Tibial nerve (tissue), 4 donors: Measurements from ENCODE around the gene ZBTB33.

Experiments
- EP300 ChIP-seq, 2 donors: sonication (generic); formaldehyde crosslinking; IDR thresholded peaks; one replicate each; pipeline ENCODE4 v1.6.1; 2017; ENCODE audit warnings: antibody characterized with exemption in 2 of 2, mild to moderate bottlenecking in 1 of 2
- POLR2A ChIP-seq, 2 donors: fragments of 450-650 bp; IDR thresholded peaks; one replicate each; pipeline ENCODE4 v1.6.1; 2017; ENCODE audit warnings: antibody characterized with exemption in 2 of 2, mild to moderate bottlenecking in 2 of 2, moderate library complexity in 2 of 2
- TF ChIP-seq, protein P1 (sequence below), 5 experiments: fragments of 200-600 bp in 3 of 5; fragments of 450-650 bp in 2 of 5; sonication (generic) in 3 of 5; IDR thresholded peaks; one replicate each; pipeline ENCODE4 v1.5.1; 2016 to 2019; ENCODE audit warnings: antibody characterized with exemption in 5 of 5, mild to moderate bottlenecking in 3 of 5, moderate library complexity in 2 of 5

DNA sequence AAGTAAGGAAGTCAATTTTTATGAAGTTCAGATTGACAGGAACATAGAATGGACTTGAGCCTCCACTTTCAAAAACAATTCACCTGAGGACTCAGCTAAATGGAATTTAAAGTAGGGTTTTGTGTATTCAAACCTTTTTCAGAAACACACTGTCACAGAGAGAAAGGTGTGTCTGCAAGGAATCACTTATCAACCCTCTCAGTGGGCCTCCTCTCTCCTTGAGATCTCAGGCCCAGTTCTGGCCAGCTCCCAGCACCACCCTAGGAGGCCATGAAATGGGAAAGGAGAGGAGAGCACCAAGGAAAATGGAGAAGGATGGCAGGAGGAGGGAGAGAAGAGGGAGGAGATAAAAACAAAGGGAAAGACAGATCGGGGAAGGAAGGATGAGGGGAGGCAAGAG is 32.1 kb downstream of the ZBTB33 start:
- TF ChIP-seq, protein P1, sequence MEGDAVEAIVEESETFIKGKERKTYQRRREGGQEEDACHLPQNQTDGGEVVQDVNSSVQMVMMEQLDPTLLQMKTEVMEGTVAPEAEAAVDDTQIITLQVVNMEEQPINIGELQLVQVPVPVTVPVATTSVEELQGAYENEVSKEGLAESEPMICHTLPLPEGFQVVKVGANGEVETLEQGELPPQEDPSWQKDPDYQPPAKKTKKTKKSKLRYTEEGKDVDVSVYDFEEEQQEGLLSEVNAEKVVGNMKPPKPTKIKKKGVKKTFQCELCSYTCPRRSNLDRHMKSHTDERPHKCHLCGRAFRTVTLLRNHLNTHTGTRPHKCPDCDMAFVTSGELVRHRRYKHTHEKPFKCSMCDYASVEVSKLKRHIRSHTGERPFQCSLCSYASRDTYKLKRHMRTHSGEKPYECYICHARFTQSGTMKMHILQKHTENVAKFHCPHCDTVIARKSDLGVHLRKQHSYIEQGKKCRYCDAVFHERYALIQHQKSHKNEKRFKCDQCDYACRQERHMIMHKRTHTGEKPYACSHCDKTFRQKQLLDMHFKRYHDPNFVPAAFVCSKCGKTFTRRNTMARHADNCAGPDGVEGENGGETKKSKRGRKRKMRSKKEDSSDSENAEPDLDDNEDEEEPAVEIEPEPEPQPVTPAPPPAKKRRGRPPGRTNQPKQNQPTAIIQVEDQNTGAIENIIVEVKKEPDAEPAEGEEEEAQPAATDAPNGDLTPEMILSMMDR (IDR thresholded peaks at IDR 0.05), result no peak
- TF ChIP-seq POLR2A (IDR thresholded peaks at IDR 0.05) (no peak), EP300 (IDR thresholded peaks at IDR 0.05) (no peak)
